SU-DHL-6 (cell line): ENCODE results near the gene POLD3.

Experiments
- H2AFZ ChIP-seq: fragments of 200-600 bp; sonication (generic); 2 replicates; pipeline ENCODE4 v1.6.1; 2014; ENCODE audit warnings: low read depth, mild to moderate bottlenecking, moderate library complexity, mixed read lengths, antibody characterized with exemption, low read length; ENCODE audit not compliant: severe bottlenecking
- H3F3A ChIP-seq: fragments of 200-600 bp; shearing (Covaris generic); 2 replicates; pipeline ENCODE4 v1.6.0; 2016; ENCODE audit warnings: antibody characterized with exemption, mild to moderate bottlenecking; ENCODE audit not compliant: insufficient read depth
- H3K27ac ChIP-seq: fragments of 200-600 bp; sonication (generic); 2 replicates; pipeline ENCODE4 v1.5.1; 2016; ENCODE audit warnings: low read depth, mild to moderate bottlenecking, low read length, moderate library complexity, mixed read lengths
- H3K27me3 ChIP-seq: fragments of 200-600 bp; sonication (generic), shearing (Covaris generic); 2 replicates; pipeline ENCODE4 v1.6.0; 2014; ENCODE audit warnings: mild to moderate bottlenecking, low read length
- H3K36me3 ChIP-seq: fragments of 200-600 bp; sonication (generic); 2 replicates; pipeline ENCODE4 v1.6.1; 2014; ENCODE audit warnings: mild to moderate bottlenecking, low read length, mixed read lengths
- H3K4me2 ChIP-seq: fragments of 300-600, 200-600 bp; shearing (Covaris generic), sonication (generic); 2 replicates; pipeline ENCODE4 v1.6.0; 2014; ENCODE audit warnings: low read length, low read depth, mild to moderate bottlenecking; ENCODE audit not compliant: poor library complexity, severe bottlenecking
- H3K4me3 ChIP-seq: fragments of 200-600 bp; sonication (generic); 2 replicates; pipeline ENCODE4 v1.5.1; 2014; ENCODE audit warnings: antibody characterized with exemption, low read length, mild to moderate bottlenecking, mixed read lengths; ENCODE audit not compliant: insufficient read depth, poor library complexity, severe bottlenecking
- H3K79me2 ChIP-seq: fragments of 200-600 bp; sonication (generic); 2 replicates; pipeline ENCODE4 v1.6.1; 2014; ENCODE audit warnings: mild to moderate bottlenecking, low read length, moderate library complexity; ENCODE audit not compliant: insufficient read depth
- H3K9ac ChIP-seq: fragments of 200-600 bp; sonication (generic); 2 replicates; pipeline ENCODE4 v1.7.0; 2014; ENCODE audit warnings: mild to moderate bottlenecking, low read length
- H3K9me2 ChIP-seq: fragments of 200-600 bp; sonication (generic); replicated peaks from 2 replicates; pipeline ENCODE4 v1.6.1; 2014; ENCODE audit warnings: low read length; ENCODE audit not compliant: insufficient read depth
- H3K9me3 ChIP-seq: fragments of 200-600 bp; sonication (generic); 2 replicates; pipeline ENCODE4 v1.6.1; 2014; ENCODE audit warnings: low read length, mixed read lengths; ENCODE audit not compliant: insufficient read depth
- H4K20me1 ChIP-seq: fragments of 200-600 bp; sonication (generic); 2 replicates; pipeline ENCODE4 v1.6.1; 2014; ENCODE audit warnings: low read depth, mild to moderate bottlenecking, antibody characterized with exemption, low read length, moderate library complexity, mixed read lengths
- CTCF ChIP-seq: fragments of 200-600 bp; sonication (generic); IDR thresholded peaks from one replicate; pipeline ENCODE4 v1.5.1; 2017; ENCODE audit warnings: antibody characterized with exemption, mild to moderate bottlenecking, low read length, moderate library complexity; ENCODE audit not compliant: insufficient read depth, poor library complexity, severe bottlenecking
- EZH2phosphoT487 ChIP-seq: fragments of 200-600 bp; sonication (generic), shearing (Covaris generic); conservative IDR thresholded peaks from 2 replicates; pipeline ENCODE4 v1.6.1; 2018; ENCODE audit warnings: mild to moderate bottlenecking, antibody characterized with exemption, low read length, moderate library complexity, mixed read lengths

The POLD3 gene

GRCh38 chr11:74689666-74690065 lies 97.3 kb downstream of the POLD3 start:
- Histone ChIP-seq H3K9me3 (no peaks in the 10 kb centered on the region), H3K4me3 (no peak overlapping the region), H3K27me3 (no peaks in the 10 kb centered on the region), H4K20me1 (no peaks in the 10 kb centered on the region), H3K36me3 (no peaks in the 10 kb centered on the region), H3K27ac (no peak overlapping the region), H3K79me2 (no peaks in the 10 kb centered on the region), H3K4me2 (no peak overlapping the region), H2AFZ (no peak overlapping the region), H3K9me2 (no peaks in the 10 kb centered on the region), H3F3A (no peaks in the 10 kb centered on the region), H3K9ac (no peak overlapping the region)
- TF ChIP-seq CTCF = no peak
- TF ChIP-seq EZH2phosphoT487 = no peak

- Histone ChIP-seq H3K4me3 (no peak overlapping the region), H3K27ac (no peak overlapping the region), H3K4me2 (no peak overlapping the region), H3K9ac (no peak overlapping the region), H3K27me3 (no peaks in the 10 kb centered on the region), H3F3A (no peaks in the 10 kb centered on the region), H3K79me2 (no peaks in the 10 kb centered on the region), H3K9me2 (no peaks in the 10 kb centered on the region), H3K9me3 (no peaks in the 10 kb centered on the region), H2AFZ (no peak overlapping the region), H3K36me3 (no peaks in the 10 kb centered on the region), H4K20me1 (no peaks in the 10 kb centered on the region)
- no peak for TF ChIP-seq EZH2phosphoT487
- TF ChIP-seq CTCF = no peak
These were observed 99.4 kb downstream of the POLD3 start for GRCh38 chr11:74691755-74692154.
